Tibial nerve (tissue), 4 donors: ENCODE measurements around the gene ELFN1. TPM values are rescaled to one million over a fixed set of nuclear protein-coding genes. Genes with fewer than 3 reads are reported as not detected.

Experiments
- DNase-seq, 2 donors: peaks; one replicate each; pipeline ENCODE4 v3.0.0-alpha.2; 2019; ENCODE audit warnings: low spot score in 2 of 2
- H3K27ac ChIP-seq, 4 donors: fragments of 200-600 bp; sonication (generic) in 3 of 4; one replicate each; pipeline ENCODE4 v1.5.1; 2017 to 2019; ENCODE audit warnings: mild to moderate bottlenecking in 1 of 4
- H3K27me3 ChIP-seq, 2 donors: fragments of 200-600 bp; sonication (generic) in 1 of 2; one replicate each; pipeline versions ENCODE4 v1.5.1 to v1.6.0; 2017 to 2019
- H3K36me3 ChIP-seq, 3 donors: fragments of 200-600 bp; sonication (generic); one replicate each; pipeline ENCODE4 v1.5.1; 2018 to 2019
- H3K4me1 ChIP-seq, 4 donors: fragments of 200-600 bp; sonication (generic) in 3 of 4; one replicate each; pipeline ENCODE4 v1.5.1; 2017 to 2019
- H3K4me3 ChIP-seq, 4 donors: fragments of 200-600 bp; sonication (generic) in 3 of 4; one replicate each; pipeline ENCODE4 v1.5.1; 2017 to 2019; ENCODE audit warnings: mild to moderate bottlenecking in 1 of 4, moderate library complexity in 1 of 4
- H3K9me3 ChIP-seq, 4 donors: fragments of 200-600 bp; sonication (generic) in 3 of 4; one replicate each; pipeline ENCODE4 v1.5.1; 2017 to 2019
- CTCF ChIP-seq, 5 experiments: fragments of 200-600 bp in 3 of 5; fragments of 450-650 bp in 2 of 5; sonication (generic) in 3 of 5; IDR thresholded peaks; one replicate each; pipeline ENCODE4 v1.5.1; 2016 to 2019; ENCODE audit warnings: antibody characterized with exemption in 5 of 5, mild to moderate bottlenecking in 3 of 5, moderate library complexity in 2 of 5
- EP300 ChIP-seq, 2 donors: sonication (generic); formaldehyde crosslinking; IDR thresholded peaks; one replicate each; pipeline ENCODE4 v1.6.1; 2017; ENCODE audit warnings: antibody characterized with exemption in 2 of 2, mild to moderate bottlenecking in 1 of 2
- POLR2A ChIP-seq, 2 donors: fragments of 450-650 bp; IDR thresholded peaks; one replicate each; pipeline ENCODE4 v1.6.1; 2017; ENCODE audit warnings: antibody characterized with exemption in 2 of 2, mild to moderate bottlenecking in 2 of 2, moderate library complexity in 2 of 2
- WGBS, 2 donors: methylation state at CpG; one replicate each; pipeline ENCODE4 v1.1.5; 2018; 5-methylcytosine and 5-hydroxymethylcytosine counted together
- total RNA-seq, 4 donors: library from RNA; depleted of rRNA; stranded (reverse); fragments of >200 nt; gene quantifications; one replicate each; pipeline ENCODE4 v1.1.0, GENCODE V29; 2016

The ELFN1 gene
- total RNA-seq, 4 donors from 2014 or later, result 0.21 to 2.4 (median 1.5) TPM

GRCh38 chr7:1709281-1709680 lies 39.2 kb downstream of the ELFN1 start:
- no peak for DNase-seq
- 95 to 97% methylated on average over 10 of the region's 10 CpGs for WGBS, 2 donors
- no peak for TF ChIP-seq POLR2A (IDR thresholded peaks at IDR 0.05)
- TF ChIP-seq CTCF (IDR thresholded peaks at IDR 0.05), result no peak
- no peak for TF ChIP-seq EP300 (IDR thresholded peaks at IDR 0.05)

GRCh38 chr7:1709900-1710299 lies 39.8 kb downstream of the ELFN1 start:
- no peaks in the 10 kb centered on the region for H3K4me1 ChIP-seq
- no peak for TF ChIP-seq POLR2A (IDR thresholded peaks at IDR 0.05)
- no peak for TF ChIP-seq EP300 (IDR thresholded peaks at IDR 0.05)
- TF ChIP-seq CTCF (IDR thresholded peaks at IDR 0.05), result no peak
- no peak for DNase-seq
- H3K9me3 ChIP-seq, result peaks cover 0 to 27% (median 0%) of the 10 kb centered on the region in 4 donors
- 91 to 93% methylated on average over 4 of the region's 4 CpGs for WGBS, 2 donors
- H3K27me3 ChIP-seq, result peaks cover 0 to 8% of the 10 kb centered on the region in 2 donors
- no peak overlapping the region for H3K27ac ChIP-seq
- no peak overlapping the region for H3K4me3 ChIP-seq
- no peaks in the 10 kb centered on the region for H3K36me3 ChIP-seq

More at GRCh38 chr7:1709281-1709680, 39.2 kb downstream of the ELFN1 start:
- Histone ChIP-seq H3K4me1 (no peaks in the 10 kb centered on the region), H3K36me3 (no peaks in the 10 kb centered on the region), H3K9me3 (peaks cover 0 to 24% (median 0%) of the 10 kb centered on the region in 4 donors), H3K27ac (no peak overlapping the region), H3K27me3 (peaks cover 0 to 14% of the 10 kb centered on the region in 2 donors), H3K4me3 (no peak overlapping the region)

GRCh38 chr7:1710936-1711335 lies 40.9 kb downstream of the ELFN1 start:
- 78 to 81% methylated on average over 6 of the region's 6 CpGs for WGBS, 2 donors
- Histone ChIP-seq H3K4me3 (no peak overlapping the region), H3K36me3 (no peaks in the 10 kb centered on the region), H3K4me1 (no peaks in the 10 kb centered on the region), H3K27ac (no peak overlapping the region), H3K9me3 (peaks cover 0 to 32% (median 0%) of the 10 kb centered on the region in 4 donors), H3K27me3 (peaks cover 0 to 16% of the 10 kb centered on the region in 2 donors)
- DNase-seq, result no peak
- TF ChIP-seq POLR2A (IDR thresholded peaks at IDR 0.05) (no peak), CTCF (IDR thresholded peaks at IDR 0.05) (no peak), EP300 (IDR thresholded peaks at IDR 0.05) (no peak)

- Histone ChIP-seq H3K27me3 (peaks cover 0 to 17% of the 10 kb centered on the region in 2 donors), H3K9me3 (peaks cover 0 to 32% (median 0%) of the 10 kb centered on the region in 4 donors), H3K4me1 (no peaks in the 10 kb centered on the region), H3K27ac (no peak overlapping the region), H3K4me3 (no peak overlapping the region), H3K36me3 (no peaks in the 10 kb centered on the region)
- DNase-seq, result no peak
- no peak for TF ChIP-seq POLR2A (IDR thresholded peaks at IDR 0.05)
- no peak for TF ChIP-seq EP300 (IDR thresholded peaks at IDR 0.05)
- TF ChIP-seq CTCF (IDR thresholded peaks at IDR 0.05), result no peak
- 78 to 83% methylated on average over 17 to 18 of the region's 18 CpGs for WGBS, 2 donors
Measured at GRCh38 chr7:1712907-1713501, 42.9 kb downstream of the ELFN1 start.
